SH-SY5Y (cell line): ENCODE data around the gene TIE1.

Source experiments
- GATA2 ChIP-seq: IDR thresholded peaks from 2 replicates; pipeline ENCODE4 v1.6.1; 2011; ENCODE audit warnings: mild to moderate bottlenecking, low read depth, low read length
- GATA3 ChIP-seq: IDR thresholded peaks from 2 replicates; pipeline ENCODE4 v1.6.1; 2011; ENCODE audit warnings: low read depth, mild to moderate bottlenecking, low read length, moderate library complexity

DNA sequence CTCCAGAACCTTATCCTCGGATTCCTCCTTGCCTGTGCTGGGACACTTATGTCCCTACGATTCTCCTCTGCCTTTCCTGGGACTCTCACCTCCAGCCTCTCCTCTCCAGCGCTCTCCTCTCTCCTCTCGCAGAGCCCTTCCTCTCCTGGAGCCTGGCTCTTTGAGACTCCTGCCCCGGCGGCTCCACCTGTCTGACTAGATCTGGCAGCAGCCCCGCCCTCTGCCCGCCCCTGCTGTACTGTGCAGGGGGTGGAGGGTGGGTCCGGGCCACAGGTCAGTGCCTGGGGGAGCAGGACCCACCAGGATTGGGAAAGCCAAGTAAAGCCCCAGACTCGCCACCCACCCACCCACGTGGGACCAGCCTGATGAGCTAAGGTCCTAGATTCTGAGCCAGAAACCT, 65.4 kb downstream of the TIE1 start:
- TF ChIP-seq GATA3 (no peak), GATA2 (no peak)
